Activated naive CD8-positive, alpha-beta T cell treated with anti-CD3 and anti-CD28 coated beads for 36 hours (primary cell): ENCODE data around the gene FAM131B. TPM values are rescaled to one million over a fixed set of nuclear protein-coding genes. Genes with fewer than 3 reads are reported as not detected.
"Not testable (repeated sequence)": the region's sequence is repeated elsewhere in the genome, so short reads cannot be mapped to it uniquely, and the experiment has no call there.

Source experiments
- DNase-seq: peaks from one replicate; pipeline ENCODE4 v3.0.0; 2021
- H3K27ac Mint-ChIP-seq: one replicate; pipeline ENCODE4 v1.8.0; 2022; ENCODE audit warnings: mild to moderate bottlenecking, moderate library complexity, mixed read lengths
- H3K27me3 Mint-ChIP-seq: one replicate; pipeline ENCODE4 v1.8.0; 2022; ENCODE audit warnings: mild to moderate bottlenecking, mixed read lengths
- H3K36me3 Mint-ChIP-seq: one replicate; pipeline ENCODE4 v1.8.0; 2021; ENCODE audit warnings: mild to moderate bottlenecking, mixed read lengths
- H3K4me1 Mint-ChIP-seq: one replicate; pipeline ENCODE4 v1.8.0; 2021; ENCODE audit warnings: mixed read lengths
- H3K4me3 Mint-ChIP-seq: one replicate; pipeline ENCODE4 v1.8.0; 2022; ENCODE audit warnings: mild to moderate bottlenecking, moderate library complexity, mixed read lengths
- H3K9me3 Mint-ChIP-seq: one replicate; pipeline ENCODE4 v1.8.0; 2022; ENCODE audit warnings: mixed read lengths
- total RNA-seq, 2 experiments: library from RNA; stranded (reverse); gene quantifications; one replicate each; pipeline ENCODE4 v1.2.3, GENCODE V29; 2021

The FAM131B gene
- total RNA-seq: 1 to 10 TPM; 1.7 to 2.0 TPM

DNA sequence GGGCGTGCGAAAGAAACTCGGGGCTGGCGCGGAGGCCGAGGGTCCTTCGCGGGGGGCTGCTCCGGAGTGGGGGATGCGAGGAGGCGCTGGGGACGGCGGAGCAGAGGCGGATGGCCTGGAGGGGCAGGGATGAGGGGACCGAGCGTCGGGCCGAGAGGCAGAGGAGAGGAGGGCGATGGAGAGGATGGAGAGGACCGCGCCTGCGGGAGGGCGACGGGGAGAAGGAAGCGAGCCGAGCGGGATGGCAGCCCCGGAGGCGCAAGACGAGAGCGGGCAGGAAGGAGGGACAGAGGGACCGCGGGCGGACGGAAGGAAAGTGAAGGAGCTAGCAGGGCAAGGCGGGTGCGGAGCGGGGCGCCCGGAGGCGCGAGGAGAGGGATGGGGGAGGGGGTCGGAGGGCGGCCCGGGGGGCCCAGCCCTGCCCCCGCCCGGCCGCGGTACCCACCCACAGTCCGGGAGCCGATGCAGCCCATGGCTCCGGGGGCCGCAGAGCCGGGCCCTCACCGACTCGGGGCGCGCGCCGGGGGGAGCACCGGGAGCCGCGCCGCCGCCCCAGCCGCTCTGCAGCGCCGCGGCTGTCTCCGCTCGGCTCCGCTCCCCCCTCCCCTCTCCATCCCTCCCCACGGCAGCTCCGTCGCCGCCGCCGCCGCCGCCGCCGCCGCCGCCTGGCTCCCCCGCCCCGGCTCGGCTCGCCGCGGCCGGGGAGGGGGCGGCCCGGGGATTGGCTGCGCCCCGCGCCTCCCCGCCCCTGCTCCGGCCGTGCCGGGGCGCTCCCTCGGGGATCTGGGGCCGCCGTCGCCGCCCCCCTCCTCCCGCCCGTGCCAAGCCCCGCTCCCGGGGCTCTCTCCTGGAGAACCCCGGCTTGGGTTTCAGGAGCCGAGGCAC is at the start of gene FAM131B:
Gene FAM131B (minus strand): TSS at position 583 of the 885 bp plus-strand sequence. CDS start 110 bp downstream, at position 473.
- peaks cover 15% of the 10 kb centered on the region for H3K27me3 Mint-ChIP-seq
- DNase-seq: peak; percentile 43
- H3K27ac Mint-ChIP-seq: no peak within 1 kb of the TSS
- H3K4me3 Mint-ChIP-seq: peak within 1 kb of the TSS; percentile 87
- H3K4me1 Mint-ChIP-seq: no peaks in the 10 kb centered on the region
- H3K9me3 Mint-ChIP-seq: no peaks in the 10 kb centered on the region
- no peaks in the 10 kb centered on the region for H3K36me3 Mint-ChIP-seq

DNA sequence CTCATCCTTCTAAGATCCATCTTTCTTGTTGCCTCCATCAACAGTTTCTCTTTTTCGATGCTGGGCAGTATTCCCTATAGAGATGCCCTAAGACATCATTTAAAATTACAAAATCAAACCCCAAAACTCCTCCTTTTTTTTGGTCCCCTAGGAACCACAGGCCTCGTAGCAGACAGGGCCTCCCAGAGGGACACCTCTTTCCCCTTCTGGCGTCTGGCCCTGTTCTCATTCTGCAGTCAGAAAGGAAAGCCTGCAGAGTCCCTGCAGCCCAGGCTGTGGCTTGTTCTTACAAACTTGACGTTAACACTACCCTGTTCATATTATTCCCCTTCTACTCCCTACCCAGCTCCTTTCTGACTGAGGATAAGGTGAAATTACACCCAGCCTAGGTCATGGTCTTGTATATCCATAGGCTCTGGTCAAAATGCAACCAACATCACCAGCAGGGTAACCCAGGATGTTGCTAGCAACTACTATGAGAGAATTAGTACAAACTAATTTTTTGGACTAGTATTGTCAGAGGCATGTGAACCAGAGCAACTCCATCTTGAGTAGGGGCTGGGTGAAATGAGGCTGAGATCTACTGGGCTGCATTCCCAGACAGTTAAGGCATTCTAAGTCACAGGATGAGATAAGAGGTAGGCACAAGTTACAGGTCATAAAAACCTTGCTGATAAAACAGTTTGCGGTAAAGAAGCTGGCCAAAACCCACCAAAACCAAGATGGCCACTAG is 49.6 kb upstream of the FAM131B start:
- H3K36me3 Mint-ChIP-seq: peaks cover 1% of the 10 kb centered on the region
- H3K4me1 Mint-ChIP-seq: peaks cover 46% of the 10 kb centered on the region
- no peak for DNase-seq
- H3K27ac Mint-ChIP-seq: no peak overlapping the region
- H3K4me3 Mint-ChIP-seq: no peak overlapping the region
- H3K27me3 Mint-ChIP-seq: no peaks in the 10 kb centered on the region
- H3K9me3 Mint-ChIP-seq: no peaks in the 10 kb centered on the region

DNA sequence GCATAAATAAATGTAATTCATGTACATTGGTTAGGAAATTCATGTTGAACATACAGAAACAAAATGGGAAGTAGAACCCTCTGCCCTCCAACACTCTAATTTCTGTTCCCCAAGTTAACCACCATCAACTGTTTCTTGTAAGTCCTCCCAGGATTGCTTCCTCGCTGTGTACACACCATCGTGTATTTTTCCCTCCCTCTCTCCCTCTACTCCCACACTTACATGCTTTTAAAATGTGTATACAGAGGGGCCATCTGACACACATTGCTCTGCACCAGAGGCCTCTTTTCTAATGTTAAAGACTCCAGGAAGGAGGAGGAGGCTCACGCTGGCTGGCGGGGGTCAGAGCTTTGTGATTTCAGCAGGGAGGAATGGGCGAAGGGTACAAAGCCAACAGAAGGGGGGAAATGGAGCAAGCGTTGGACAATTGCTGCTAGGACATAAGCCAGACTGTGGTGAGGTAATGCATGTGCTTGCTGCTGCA is 48.0 kb upstream of the FAM131B start:
- DNase-seq: no peak
- Mint-ChIP-seq H3K36me3 (peaks cover 1% of the 10 kb centered on the region), H3K9me3 (no peaks in the 10 kb centered on the region), H3K4me3 (no peak overlapping the region), H3K4me1 (peaks cover 61% of the 10 kb centered on the region), H3K27me3 (no peaks in the 10 kb centered on the region), H3K27ac (no peak overlapping the region)

DNA sequence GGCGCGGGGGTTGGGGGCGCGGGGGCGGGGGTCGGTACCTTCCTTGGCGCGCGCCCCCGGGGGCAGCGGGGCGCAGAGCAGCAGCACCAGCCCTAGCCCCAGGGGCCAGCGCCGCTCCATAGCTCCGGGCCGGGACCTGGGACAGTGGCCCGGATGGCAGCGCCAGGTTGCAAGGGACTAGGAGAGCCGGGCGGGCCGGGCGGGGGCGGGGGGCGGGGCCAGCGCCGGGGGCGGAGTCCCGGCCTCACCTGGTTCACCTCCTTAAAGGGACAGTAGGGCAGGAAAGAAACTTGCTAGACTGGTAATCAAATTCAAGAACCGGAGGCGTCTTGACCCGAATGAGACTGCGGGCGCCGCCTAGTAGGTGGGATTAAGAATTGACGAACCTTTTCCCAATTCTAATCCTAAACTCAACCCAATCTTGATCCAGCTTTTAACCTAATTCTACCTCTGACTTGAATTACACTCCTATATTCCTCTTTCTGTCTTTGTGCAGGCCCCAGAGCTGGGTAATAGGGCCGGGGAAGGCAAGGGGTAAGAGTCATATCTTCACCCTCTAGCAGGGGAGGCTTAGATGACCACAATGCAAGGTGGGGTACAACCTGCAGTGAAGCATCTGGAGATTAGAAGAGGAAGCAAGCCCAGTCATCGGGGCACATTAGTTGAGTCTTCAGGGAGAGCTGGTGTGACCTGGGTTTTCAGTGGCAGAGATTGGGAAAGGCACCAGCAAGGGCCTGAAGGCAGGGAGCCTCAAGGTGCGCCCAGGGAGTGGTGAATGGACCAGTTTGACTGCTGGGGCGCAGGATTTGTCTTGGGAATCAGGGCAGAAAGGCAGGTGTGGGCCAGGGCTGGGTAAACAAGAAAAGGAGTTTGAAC is 46.4 kb upstream of the FAM131B start, which contains the start of gene EPHA1:
Gene EPHA1 (minus strand): TSS at position 171 of the 876 bp plus-strand sequence. CDS start 51 bp downstream, at position 120.
- Mint-ChIP-seq H3K4me1 (peaks cover 66% of the 10 kb centered on the region), H3K9me3 (no peaks in the 10 kb centered on the region), H3K27ac (peak within 1 kb of the TSS; percentile 69), H3K4me3 (peak within 1 kb of the TSS; percentile 80), H3K27me3 (no peaks in the 10 kb centered on the region), H3K36me3 (peaks cover 1% of the 10 kb centered on the region)
- DNase-seq: peak; percentile 31

DNA sequence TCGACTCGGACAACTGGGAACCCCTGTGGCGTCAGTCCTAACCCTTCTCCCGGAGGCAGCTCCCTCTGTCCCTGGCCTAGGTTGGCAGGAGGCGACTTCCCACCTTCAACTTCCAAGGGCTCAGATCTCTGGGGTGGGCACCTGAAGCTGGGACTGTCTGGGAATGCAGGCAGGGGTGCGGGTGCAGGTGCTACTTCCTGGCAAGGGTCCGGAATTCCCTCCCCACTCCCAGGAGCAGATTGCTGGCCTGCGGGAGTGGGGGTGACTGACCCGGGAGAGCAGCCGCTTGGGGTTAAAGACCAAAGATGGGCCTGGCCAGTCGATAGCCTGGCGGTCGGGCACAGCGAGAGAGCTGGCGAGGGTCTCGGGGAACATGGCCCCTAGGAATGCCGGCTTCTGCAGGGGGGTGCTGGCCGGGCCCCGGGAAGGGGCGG is 45.8 kb upstream of the FAM131B start:
- peaks cover 1% of the 10 kb centered on the region for H3K36me3 Mint-ChIP-seq
- peak overlapping the region; percentile 80 for H3K4me3 Mint-ChIP-seq
- peaks cover 71% of the 10 kb centered on the region for H3K4me1 Mint-ChIP-seq

DNA sequence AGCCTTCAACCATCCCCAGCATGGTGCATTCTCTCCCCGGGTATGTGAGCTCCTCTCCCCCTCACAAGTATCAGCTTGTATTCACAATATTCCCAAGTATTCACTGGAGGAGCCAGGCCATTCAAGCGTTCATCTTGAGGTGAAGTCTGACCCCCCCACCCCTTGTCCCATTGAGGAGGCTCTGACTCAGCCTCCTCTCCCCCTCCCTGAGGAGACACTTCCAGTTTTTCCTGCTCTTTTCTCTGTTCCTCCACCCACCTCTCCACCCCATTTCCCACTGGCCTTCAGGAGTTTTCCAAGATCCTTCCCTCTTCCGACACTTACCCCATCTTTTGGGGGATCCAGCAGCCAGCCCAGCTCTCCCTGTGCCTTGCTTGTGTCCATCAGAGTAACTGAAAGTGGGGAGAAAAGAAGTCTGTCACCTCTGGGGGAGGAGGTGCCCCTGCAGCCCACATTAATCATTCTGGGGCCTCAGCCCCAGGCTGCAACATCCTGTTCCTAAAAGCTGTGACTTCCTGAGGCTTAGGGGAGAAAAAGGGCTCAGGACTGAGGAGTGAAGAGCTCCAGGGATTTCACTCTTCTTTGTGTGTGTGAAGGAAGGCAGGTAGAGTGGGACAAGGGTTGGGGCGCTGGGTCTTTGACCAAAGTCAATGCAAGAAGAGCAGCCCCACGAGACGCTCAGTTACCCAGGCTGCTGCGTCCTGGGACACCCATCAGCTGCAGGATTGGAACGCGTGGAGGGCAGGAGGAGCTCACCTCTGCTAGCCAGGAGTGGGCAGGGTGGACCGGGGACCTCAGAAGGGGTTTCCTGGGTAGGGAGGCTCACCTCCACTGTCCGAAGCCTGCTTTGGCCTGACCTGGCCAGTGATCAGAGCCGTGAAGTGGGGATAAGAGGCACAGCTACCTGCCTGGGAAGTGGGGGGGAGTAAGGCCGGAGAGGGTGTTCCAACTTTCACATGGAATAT is 45.1 kb upstream of the FAM131B start:
- Mint-ChIP-seq H3K27ac (peak overlapping the region; percentile 46), H3K9me3 (no peaks in the 10 kb centered on the region), H3K36me3 (peaks cover 1% of the 10 kb centered on the region), H3K4me1 (peaks cover 71% of the 10 kb centered on the region), H3K27me3 (no peaks in the 10 kb centered on the region), H3K4me3 (peak overlapping the region; percentile 80)
- DNase-seq: peak; percentile 42

More for the DNA sequence above, 45.8 kb upstream of the FAM131B start:
- no peak for DNase-seq
- H3K9me3 Mint-ChIP-seq: no peaks in the 10 kb centered on the region
- no peaks in the 10 kb centered on the region for H3K27me3 Mint-ChIP-seq
- H3K27ac Mint-ChIP-seq: no peak overlapping the region

DNA sequence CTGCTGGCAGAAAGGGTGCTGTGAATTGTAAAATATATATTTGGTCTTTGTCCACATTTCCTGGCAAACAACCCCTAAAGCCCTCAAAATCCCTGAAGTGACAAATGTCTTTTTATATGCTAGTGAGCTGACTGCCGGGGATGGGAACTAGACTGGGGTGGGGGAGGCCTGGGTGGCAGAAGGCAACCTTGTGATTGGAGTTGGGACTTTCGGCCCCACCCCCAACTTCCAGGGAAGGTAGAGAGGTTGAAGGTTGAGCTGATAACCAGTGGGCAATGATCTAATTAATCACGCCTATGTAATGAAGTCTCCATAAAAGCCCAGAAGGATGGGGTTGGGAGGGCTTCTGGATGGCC is 43.5 kb upstream of the FAM131B start:
- Mint-ChIP-seq H3K27ac (no peak overlapping the region), H3K4me1 (peaks cover 65% of the 10 kb centered on the region), H3K4me3 (no peak overlapping the region), H3K36me3 (peaks cover 1% of the 10 kb centered on the region), H3K9me3 (no peaks in the 10 kb centered on the region), H3K27me3 (no peaks in the 10 kb centered on the region)
- DNase-seq: no peak

DNA sequence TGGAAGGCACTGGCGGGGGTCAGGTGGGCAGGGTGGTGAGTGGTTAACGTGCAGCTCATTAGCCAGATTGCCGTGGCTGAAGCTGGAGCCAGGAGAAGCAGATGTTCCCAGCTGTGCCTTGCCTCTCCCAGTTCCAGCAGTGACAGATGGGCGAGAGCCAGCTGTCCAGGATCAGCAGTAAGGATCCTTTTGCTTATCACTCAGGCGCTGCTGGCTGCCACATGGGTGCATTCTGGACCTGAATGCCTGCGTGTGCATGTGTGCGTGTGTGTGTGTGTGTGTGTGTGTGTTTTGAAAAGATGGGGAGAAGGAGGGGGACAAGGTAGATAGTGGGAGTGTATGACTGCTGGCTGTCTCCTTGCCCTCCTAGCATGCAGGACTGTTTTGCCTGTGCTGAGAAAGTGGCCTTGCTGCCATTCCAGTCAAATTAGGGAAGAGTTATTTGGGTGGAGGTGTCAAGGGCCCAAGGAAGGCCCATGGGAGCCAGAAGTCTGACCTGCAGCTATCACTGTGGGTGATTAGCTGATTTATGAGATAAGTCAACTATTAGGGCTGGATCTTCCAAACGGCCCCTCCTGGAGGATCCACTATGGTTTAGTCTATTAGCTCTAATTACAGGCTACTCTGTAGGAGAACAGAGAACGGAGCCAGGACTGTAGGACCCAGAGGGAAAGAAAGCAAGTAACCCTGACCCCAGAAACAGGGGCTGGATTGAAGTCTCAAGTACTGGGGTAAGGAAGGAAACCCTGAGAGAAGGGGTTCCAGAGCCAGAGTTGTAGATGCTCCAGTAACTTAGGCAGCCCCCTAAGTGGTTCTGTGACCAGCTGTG is 42.9 kb upstream of the FAM131B start:
- H3K9me3 Mint-ChIP-seq: no peaks in the 10 kb centered on the region
- no peak for DNase-seq
- H3K27me3 Mint-ChIP-seq: no peaks in the 10 kb centered on the region
- no peak overlapping the region for H3K4me3 Mint-ChIP-seq
- peaks cover 1% of the 10 kb centered on the region for H3K36me3 Mint-ChIP-seq
- peaks cover 62% of the 10 kb centered on the region for H3K4me1 Mint-ChIP-seq
- H3K27ac Mint-ChIP-seq: peak overlapping the region; percentile 70

DNA sequence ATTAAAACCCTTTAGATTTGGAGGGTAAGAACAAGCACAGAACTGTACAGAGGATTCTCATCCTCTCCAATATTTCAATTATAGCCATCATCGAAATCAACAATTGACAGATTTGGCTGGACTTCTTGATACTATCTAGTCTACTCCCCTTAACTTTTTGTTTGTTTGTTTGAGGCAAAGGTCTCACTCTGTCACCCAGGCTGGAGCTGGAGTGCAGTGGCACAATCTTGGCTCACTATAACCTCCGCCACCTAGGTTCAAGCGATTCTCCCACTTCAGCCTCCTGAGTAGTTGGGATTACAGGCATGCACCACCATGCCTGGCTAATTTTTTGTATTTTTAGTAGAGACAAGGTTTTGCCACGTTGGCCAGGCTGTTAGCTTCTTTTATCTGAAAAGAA is 39.7 kb upstream of the FAM131B start:
- H3K27me3 Mint-ChIP-seq, H3K9me3 Mint-ChIP-seq, H3K27ac Mint-ChIP-seq, H3K4me3 Mint-ChIP-seq, DNase-seq, H3K36me3 Mint-ChIP-seq: not testable (repeated sequence)
- peaks cover 36% of the 10 kb centered on the region for H3K4me1 Mint-ChIP-seq

DNA sequence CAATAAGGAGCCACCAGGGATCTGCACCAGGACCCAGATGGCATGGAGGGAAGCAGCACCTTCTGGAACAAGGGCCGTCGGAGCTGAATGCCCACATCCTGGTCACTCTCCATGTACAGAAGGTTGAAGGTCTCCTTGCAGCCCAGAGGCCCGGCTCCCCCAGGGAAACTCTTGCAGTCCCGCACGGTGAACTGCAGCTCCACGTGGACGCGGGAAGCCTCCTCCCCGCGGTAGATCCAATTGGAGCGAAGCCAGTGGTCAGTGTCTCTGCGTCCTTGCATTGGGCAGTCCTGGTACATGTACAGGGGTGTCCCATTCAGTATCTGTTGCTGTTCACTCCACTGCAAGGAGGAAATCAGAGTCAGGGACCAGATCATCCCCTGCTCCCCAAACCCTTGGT is 38.8 kb upstream of the FAM131B start:
- Mint-ChIP-seq H3K36me3 (no peaks in the 10 kb centered on the region), H3K27me3 (no peaks in the 10 kb centered on the region), H3K4me3 (no peak overlapping the region), H3K4me1 (peaks cover 27% of the 10 kb centered on the region), H3K27ac (no peak overlapping the region), H3K9me3 (no peaks in the 10 kb centered on the region)
- no peak for DNase-seq

DNA sequence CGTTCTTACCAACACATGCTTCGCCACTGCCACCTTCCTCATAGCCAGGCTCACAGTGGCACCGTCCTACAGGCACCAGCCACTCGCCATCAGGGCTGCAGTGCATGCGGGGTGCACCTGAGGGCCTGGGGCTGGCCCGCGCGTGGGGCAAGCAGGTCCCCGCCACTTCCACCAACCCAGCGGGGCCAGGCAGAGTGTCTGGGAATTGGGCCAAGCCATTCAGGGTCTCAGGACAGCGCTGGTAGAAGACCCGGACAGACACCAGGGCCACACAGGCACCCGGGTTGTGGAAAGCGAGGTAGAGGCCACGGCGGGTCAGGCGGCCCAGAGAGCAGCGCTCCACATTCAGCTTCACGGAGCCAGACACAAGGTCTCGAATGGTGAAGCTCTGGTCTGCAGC is 37.1 kb upstream of the FAM131B start:
- H3K27me3 Mint-ChIP-seq: no peaks in the 10 kb centered on the region
- H3K9me3 Mint-ChIP-seq: no peaks in the 10 kb centered on the region
- H3K4me3 Mint-ChIP-seq: no peak overlapping the region
- H3K36me3 Mint-ChIP-seq: no peaks in the 10 kb centered on the region
- peaks cover 21% of the 10 kb centered on the region for H3K4me1 Mint-ChIP-seq
- no peak overlapping the region for H3K27ac Mint-ChIP-seq
- DNase-seq: no peak

DNA sequence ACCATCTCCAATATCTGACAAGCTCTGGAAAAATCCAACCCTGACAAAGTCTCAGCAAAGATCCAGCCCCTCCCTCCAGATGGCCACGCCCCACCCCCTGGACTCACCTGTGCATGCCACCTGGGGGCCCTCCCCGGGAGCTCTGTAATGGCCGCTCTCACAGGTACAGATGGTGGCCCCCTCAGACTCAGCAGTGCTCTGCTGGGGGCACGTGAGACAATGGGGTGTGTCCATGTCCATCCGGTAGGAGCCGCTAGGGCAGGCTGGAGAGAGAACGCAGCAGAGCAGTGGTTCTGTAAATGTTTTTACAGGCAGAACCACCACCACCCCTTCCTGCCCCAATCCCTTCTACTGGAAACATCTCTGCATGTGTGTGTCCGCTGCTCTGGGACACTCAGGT is 36.6 kb upstream of the FAM131B start:
- peaks cover 21% of the 10 kb centered on the region for H3K4me1 Mint-ChIP-seq
- no peaks in the 10 kb centered on the region for H3K27me3 Mint-ChIP-seq
- no peak overlapping the region for H3K4me3 Mint-ChIP-seq
- H3K9me3 Mint-ChIP-seq: no peaks in the 10 kb centered on the region
- no peak for DNase-seq
- no peaks in the 10 kb centered on the region for H3K36me3 Mint-ChIP-seq
- H3K27ac Mint-ChIP-seq: no peak overlapping the region

DNA sequence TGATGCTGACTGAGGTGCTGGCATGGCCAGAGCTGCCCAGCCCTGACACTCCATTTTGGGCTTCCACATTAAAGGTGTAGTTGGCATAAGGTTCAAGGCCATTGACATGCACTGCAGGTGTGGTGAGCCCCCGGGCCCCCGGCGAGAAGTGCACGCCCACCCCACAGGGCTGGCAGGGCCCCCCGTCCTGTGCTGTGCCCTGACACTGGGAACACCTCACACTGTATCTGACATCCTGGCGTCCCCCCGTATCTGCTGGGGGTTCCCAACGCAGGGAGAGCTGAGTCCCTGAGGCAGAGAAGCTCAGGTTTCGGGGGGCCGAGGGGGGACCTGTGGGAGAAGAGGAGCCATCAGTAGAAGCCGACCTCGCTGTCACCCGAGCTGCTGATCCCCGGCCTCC is 36.1 kb upstream of the FAM131B start:
- Mint-ChIP-seq H3K9me3 (no peaks in the 10 kb centered on the region), H3K4me3 (no peak overlapping the region), H3K36me3 (peaks cover 2% of the 10 kb centered on the region), H3K27ac (no peak overlapping the region), H3K4me1 (peaks cover 16% of the 10 kb centered on the region), H3K27me3 (no peaks in the 10 kb centered on the region)
- no peak for DNase-seq
